ENCODE data around the gene NDUFA9. TPM values are rescaled to one million over a fixed set of nuclear protein-coding genes. Genes with fewer than 3 reads are reported as not detected.

Gene NDUFA9
- total RNA-seq, 1 experiment from 2014 or later = 97.8 TPM

- Mint-ChIP-seq H3K9me3 (no peaks in the 10 kb centered on the region), H3K27ac (no peak overlapping the region), H3K4me3 (peak overlapping the region; percentile 94), H3K4me1 (peaks cover 3% of the 10 kb centered on the region; the same call in 1 of the 2 replicates), H3K27me3 (ENCODE audit: low read depth) (peaks cover 21% of the 10 kb centered on the region), H3K36me3 (no peaks in the 10 kb centered on the region)
- ChIA-PET POLR2A (interaction anchor here (0.9 kb wide), 1 partner anchor 224 kb away, joined by 3 read pairs; no protein-coding TSS in a partner anchor), CTCF (interaction anchor here (0.5 to 2.5 kb wide), 28 partner anchors 9 to 1147 kb away, joined by 3 to 38 read pairs (median 4); partner anchors contain the start of genes AKAP3, FGF23 and NDUFA9)
- ATAC-seq (peak; percentile 96), DNase-seq (ENCODE audit: low spot score) (peak; percentile 79)
- TF ChIP-seq FOXP1 (CRISPR knock-in tag; IDR thresholded peaks at IDR 0.05; ENCODE audit: borderline replicate concordance) = peak; percentile 63; the same call in 1 of the 2 replicates
- no peak for TF ChIP-seq PRRX2 (CRISPR knock-in tag; IDR thresholded peaks at IDR 0.05)
- TF ChIP-seq NR3C1 (CRISPR knock-in tag; conservative IDR thresholded peaks at IDR 0.05; ENCODE audit: low read depth) = no peak
- TF ChIP-seq NR1H2 (CRISPR knock-in tag; IDR thresholded peaks at IDR 0.05) = no peak
- no peak for TF ChIP-seq PREB (CRISPR knock-in tag; IDR thresholded peaks at IDR 0.05; ENCODE audit: borderline replicate concordance)
- TF ChIP-seq KAT7 (CRISPR knock-in tag; IDR thresholded peaks at IDR 0.05; ENCODE audit: borderline replicate concordance) = 0 out of 2 replicates have a peak, but pooled peaks have one; percentile 75
- TF ChIP-seq NFATC4 (CRISPR knock-in tag; IDR thresholded peaks at IDR 0.05) = no peak
- no peak for TF ChIP-seq ERG (CRISPR knock-in tag; IDR thresholded peaks at IDR 0.05)
- no peak for TF ChIP-seq ZNF263 (CRISPR knock-in tag; IDR thresholded peaks at IDR 0.05; ENCODE audit: low read depth)
- TF ChIP-seq ZNF281 (CRISPR knock-in tag; IDR thresholded peaks at IDR 0.05) = no peak
- TF ChIP-seq ZNF396 (CRISPR knock-in tag; IDR thresholded peaks at IDR 0.05; ENCODE audit: borderline replicate concordance) = no peak
- no peak for TF ChIP-seq JUN (CRISPR knock-in tag; IDR thresholded peaks at IDR 0.05)
- peak; percentile 97 for TF ChIP-seq CTCF (IDR thresholded peaks at IDR 0.05)
- no peak for TF ChIP-seq ZMAT4 (CRISPR knock-in tag; IDR thresholded peaks at IDR 0.05)
- peak; percentile 83 for TF ChIP-seq MAX (CRISPR knock-in tag; IDR thresholded peaks at IDR 0.05)
- TF ChIP-seq ATF6 (CRISPR knock-in tag; IDR thresholded peaks at IDR 0.05) = no peak
- no peak for TF ChIP-seq GTF2I (CRISPR knock-in tag; conservative IDR thresholded peaks at IDR 0.05)
- TF ChIP-seq ARID4B (CRISPR knock-in tag; IDR thresholded peaks at IDR 0.05; ENCODE audit: borderline replicate concordance) = 0 out of 2 replicates have a peak, but pooled peaks have one; percentile 21
- TF ChIP-seq USF1 (CRISPR knock-in tag; IDR thresholded peaks at IDR 0.05) = 0 out of 2 replicates have a peak, but pooled peaks have one; percentile 21
Measured at GRCh38 chr12:4604684-4605193, 44.2 kb upstream of the NDUFA9 start.

Measured in WTC11 (cell line).